HG03064 (cell line): ENCODE measurements around the gene IGLON5.

ENCODE experiments used
- ATAC-seq: cut with Tn5 transposase; IDR thresholded peaks from one replicate; pipeline ENCODE4 v1.9.1; 2021; ENCODE audit warnings: low read depth; ENCODE audit not compliant: unreplicated experiment

Gene IGLON5

DNA sequence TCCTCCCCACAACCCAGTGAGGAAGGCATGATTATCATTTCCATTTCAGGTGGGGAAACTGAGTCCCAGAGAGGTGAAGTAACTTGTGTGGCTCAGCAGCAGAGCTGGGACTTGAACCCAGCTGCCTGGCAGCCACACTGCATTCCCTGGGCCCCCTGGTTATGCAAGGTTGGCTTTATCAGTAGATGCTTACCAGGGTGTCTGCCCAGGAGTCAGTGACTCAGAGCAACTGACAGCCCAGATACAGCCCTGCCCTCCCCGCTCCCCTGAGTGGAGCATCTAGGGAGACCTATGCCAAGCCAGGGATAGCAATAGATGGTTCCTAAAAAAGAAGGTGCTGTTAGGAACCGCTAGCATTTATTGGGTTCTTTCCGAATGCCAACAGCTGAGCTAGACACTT, 5.9 kb downstream of the IGLON5 start:
- ATAC-seq: no peak

DNA sequence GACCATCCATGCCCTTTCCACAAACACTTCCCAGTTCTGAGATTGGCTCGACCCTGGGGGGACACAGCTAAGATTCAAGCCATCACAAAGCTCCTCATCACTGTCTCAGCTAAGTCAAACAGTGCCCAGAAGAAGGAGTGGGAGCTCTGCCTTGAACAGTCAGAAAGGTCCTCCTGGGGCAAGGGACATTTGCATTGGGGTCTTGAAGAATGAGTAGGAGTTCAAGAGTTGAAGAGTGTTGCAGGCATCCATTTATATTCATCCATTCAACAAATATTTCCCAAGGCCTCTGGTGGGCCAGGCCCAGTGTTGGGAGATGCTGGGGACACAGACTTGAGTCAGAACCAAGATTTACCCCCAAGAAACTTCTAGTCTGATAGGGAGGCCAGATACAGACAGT, 6.5 kb downstream of the IGLON5 start:
- ATAC-seq: no peak

DNA sequence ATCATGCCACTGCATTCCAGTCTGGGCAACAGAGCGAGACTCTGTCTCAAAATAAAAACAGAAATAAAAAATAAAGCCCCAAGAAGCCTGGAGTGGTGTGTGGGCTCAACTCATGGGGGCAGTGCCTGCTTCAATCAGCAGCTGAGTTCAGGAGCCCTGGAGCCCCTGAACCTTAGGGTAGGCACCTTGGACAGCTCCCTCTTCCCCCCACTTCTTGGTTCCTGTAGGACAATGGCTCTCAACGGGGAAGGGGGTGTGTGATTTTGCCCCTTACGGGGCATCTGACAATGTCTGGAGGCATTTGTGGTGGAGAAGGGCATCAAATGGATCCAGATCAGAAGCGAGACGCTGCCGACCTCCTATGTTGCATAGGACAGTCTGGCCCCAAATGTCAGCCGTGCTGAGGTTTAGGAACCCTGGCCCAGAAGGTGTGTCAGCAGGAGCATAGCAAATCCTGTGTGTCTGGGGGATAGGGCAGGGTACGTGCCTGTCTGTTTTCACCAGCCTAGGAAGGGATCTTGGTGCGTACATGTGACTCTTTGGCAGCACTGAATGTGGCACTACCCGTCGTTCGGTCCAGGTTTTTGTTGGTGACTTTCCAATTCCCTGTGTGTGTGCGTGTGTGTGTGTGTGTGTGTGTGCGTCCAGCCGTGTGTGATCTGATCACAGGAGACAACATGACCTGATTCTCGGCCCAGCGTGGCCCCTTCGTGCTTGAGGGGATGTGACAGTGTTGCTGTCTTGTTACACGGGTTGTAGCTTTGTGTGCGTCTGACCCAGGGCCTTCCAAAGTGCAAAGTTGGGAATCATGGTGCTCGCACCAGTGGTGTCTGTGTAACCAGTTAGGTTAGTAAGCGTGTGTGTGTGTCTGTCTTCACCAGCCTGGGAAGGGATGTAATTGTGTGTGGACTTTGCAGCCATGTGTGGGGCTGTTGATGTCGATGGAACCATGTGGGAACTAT, 7.5 kb downstream of the IGLON5 start:
- no peak for ATAC-seq

DNA sequence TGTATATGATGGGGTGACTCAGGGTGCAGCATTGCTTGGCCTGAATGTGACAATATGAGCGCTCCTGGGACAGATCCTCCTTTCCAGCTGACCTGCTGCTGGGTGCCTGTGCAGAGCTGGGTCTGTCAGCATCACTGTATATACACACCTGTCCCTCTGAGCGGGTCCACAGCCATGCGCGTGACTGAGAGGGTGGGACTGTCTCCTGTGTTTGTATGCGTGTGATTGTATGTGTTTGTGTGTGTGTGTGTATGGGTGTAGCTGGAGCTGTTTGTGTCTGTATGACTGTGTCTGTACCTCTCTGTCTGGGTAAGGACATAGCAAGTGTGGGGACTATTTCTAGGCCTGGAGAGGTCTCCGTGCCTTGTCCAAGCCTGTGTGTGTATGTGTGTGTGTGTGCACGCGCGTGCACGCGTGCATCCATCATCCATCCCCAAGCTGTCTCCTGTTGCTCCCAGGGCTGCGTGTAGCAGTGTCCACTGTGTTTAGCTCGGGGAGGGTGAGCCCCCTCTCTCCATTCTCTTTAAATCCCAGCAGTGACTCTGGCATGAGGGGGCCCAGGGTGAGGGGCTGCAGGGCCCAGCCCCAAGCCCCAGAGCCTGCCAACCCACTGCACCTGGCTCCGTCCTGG, 8.3 kb downstream of the IGLON5 start:
- ATAC-seq: no peak

DNA sequence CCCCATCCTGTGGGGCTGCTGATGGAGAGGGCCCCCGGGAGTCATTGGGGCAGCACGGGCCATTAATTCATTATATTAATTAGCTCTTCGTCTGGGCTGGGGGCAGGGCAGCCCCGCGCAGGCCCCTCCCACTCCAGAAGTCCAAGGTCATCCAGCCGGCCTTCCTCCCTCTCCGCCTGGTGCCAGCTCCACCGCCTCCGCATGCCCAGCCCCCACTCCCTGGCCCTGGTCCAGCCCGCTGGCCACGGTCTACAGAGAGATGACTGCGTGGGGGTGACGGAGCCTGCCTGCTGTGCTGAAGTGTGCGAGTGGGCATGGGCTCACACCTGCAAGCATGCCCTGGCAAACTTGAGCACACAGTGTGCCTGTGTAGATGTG, 8.8 kb downstream of the IGLON5 start:
- ATAC-seq: no peak

DNA sequence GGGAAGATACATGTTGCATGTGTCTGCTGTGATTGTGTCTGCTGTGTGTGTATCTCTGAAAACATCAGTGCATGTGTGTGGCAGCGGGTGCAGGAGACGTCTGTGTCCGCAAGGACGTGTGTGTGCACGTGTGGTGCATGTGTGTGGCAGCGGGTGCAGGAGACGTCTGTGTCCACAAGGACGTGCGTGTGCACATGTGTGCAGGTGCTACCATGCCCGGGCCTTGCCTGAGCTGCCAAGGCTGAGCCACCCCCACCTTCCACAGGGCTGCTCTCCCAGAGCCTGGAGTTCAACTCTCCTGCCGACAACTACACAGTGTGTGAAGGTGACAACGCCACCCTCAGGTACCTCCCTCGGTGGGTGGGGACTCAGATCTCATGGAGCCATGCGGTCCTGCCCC, 10.4 kb downstream of the IGLON5 start:
- no peak for ATAC-seq

DNA sequence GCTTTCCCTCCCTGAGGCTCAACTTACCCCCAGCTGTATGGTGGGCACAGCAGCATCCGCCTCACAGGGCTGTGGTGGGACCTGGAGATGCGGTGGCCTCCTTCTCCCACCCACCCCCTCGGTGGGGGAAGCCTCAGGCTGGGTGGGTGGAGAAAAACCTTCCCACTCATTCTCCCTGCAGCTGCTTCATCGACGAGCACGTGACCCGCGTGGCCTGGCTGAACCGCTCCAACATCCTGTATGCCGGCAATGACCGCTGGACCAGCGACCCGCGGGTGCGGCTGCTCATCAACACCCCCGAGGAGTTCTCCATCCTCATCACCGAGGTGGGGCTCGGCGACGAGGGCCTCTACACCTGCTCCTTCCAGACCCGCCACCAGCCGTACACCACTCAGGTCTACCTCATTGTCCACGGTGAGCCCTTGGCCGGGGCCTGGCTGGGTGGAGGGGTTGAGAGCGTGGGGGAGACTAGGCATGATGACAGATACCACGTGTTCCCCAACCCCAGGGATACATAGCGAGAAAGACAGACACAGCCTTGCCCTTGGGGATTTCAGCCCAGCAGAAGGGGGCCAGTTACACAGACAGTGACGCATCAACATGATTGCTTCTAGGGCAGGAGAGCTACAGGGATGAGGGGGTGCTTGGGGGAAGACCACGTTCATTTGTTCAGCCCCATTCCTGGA, 12.2 kb downstream of the IGLON5 start:
- ATAC-seq: no peak

DNA sequence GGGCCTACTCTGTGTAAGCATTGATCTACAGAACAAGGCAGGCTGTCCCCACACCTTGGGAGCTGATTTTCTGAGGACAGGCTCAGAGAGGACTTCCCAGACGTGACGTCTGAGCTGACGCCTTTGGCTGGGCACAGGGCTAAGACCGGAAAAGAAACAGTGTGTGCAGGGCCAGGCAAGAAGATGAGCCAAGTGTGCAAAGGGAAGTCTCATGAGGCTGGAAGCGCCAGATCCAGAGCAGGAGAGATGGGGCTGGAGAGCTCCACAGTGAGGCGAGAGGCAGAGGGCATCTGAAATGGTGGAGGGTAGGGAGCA, 12.7 kb downstream of the IGLON5 start:
- ATAC-seq: no peak

DNA sequence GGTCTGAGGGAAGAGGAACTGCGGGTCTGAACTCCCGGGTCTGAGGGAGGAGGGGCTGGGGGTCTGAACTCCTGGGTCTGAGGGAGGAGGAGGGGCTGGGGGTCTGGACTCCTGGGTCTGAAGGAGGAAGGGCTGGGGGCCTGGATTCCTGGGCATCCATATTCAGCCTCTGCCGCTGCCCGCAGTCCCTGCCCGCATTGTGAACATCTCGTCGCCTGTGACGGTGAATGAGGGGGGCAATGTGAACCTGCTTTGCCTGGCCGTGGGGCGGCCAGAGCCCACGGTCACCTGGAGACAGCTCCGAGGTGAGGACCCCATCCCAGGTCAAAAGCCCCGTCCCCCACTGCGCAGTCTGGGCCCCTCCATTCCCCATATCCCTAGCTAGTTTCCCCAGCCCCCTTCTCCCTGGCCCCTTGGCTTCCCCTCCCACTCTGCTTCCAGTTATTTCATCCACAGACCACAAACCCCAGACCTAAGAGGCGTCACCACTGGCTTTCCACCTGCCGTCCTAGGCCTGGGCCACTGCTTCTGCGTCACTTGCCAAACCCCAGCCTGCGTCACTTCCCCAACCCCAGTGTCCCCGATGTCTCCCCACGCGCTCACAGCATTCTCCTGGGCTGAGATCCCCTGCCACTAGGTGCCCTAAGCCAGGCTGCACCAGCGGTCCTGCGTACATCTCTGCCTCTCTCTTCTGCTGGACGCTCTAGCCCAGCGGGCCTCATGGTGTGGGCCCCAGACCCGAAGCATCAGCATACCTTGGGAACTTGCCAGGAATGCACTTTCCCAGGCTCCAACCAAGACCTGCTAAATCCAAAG, 13.9 kb downstream of the IGLON5 start:
- no peak for ATAC-seq

DNA sequence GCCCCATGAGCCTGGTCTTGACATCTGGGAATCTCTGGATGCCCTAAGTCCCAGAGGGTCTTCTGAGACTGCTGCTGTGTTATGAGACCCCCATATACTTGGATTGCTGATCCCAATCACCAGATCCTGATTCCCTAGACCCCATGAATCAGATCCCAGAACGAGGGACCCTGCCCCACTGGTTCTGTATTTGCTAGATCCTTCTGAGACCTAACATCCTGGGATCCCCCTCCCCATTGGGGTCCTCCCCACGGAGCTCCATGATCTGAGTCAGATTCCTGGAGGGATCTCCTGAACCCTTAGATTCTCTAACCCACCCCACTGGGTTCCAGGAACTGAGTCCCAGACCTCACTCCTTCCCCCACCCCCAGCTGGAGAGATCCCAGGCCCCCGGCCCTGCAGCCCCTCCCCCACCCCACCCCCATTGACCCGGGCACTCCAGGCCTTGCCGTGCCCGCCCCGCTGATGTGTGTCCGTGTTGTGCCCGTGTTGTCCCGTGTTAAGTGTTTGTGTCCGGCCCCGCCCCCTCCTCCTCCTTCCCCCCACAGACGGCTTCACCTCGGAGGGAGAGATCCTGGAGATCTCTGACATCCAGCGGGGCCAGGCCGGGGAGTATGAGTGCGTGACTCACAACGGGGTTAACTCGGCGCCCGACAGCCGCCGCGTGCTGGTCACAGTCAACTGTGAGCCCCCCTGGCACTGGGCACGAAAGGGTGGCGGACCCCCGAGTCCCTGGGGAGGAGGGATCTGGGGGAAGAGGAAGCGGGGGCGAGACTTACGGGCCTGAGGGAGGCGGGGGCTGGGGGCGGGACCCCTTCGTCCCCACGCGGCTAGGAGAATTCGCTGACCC, 15.0 kb downstream of the IGLON5 start:
- ATAC-seq: no peak

DNA sequence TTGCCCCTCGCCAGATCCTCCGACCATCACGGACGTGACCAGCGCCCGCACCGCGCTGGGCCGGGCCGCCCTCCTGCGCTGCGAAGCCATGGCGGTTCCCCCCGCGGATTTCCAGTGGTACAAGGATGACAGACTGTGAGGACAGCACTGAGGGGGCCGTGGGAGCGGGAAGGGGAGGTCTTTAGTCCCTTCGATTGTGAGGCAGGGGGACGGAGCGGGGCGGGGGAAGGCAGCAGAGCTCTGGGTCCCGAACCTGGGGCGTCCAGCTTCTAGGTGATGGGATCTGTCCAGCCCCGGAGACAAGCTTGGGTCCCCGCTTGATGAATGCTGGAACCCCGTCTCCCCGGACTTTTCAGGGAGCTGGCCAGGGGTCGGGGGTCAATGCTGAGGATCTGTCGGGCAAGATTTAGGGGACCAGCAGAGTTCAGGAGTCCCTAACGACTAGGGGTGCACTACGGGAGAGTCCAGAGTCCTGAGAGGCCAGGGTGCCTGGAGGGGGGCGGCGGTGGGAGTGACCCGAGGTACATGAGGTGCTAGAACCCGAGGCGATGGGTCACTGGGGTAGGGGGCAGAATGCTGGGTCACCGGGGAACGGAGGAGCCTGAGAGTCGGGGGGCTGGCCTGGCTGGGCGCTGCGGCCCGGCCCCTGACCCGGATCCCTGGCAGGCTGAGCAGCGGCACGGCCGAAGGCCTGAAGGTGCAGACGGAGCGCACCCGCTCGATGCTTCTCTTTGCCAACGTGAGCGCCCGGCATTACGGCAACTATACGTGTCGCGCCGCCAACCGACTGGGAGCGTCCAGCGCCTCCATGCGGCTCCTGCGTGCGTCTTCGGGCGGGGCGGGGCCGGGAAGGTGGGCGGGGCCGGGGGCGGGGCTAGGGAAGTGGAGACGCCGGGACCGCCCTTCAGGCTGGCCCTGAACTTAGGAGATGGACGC, 15.9 kb downstream of the IGLON5 start:
- no peak for ATAC-seq

DNA sequence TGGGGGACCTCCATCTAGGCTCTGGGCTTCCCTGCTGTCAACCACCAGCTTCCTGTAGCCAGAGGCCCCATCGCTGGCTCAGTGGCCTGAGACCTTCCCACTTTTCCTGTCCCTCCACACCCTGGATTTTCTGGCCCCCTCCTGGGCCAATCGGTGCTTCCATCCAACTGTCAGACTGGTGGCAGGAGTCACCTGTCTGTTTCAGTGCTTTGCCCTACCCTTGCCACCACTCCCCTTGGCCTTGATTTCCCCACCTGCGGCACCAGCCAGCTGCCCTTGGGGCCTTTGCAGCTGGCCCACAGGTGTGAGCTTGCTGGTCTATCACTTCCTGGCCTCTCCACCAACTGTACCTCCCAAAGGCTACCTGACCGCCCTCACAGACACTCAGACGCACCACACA, 18.0 kb downstream of the IGLON5 start:
- no peak for ATAC-seq

DNA sequence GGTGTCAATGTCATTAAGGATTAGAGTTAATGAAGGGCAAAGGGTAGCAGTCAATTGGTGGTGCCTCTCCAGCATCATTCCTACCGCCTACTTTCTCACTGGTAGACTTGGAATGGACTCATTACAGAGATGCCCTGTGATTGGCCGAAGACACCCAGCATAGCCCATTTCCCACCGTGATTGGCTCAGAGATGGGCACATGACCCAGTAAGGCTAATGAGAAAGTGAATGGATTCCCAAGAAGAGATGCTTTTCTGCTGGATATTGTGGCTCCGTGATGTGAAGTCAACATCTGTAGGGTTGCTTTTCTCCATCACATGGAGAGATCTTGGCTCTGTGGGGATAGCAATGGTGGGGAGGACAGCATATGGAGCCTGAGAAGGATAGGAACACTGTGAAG, 18.9 kb downstream of the IGLON5 start:
- no peak for ATAC-seq

DNA sequence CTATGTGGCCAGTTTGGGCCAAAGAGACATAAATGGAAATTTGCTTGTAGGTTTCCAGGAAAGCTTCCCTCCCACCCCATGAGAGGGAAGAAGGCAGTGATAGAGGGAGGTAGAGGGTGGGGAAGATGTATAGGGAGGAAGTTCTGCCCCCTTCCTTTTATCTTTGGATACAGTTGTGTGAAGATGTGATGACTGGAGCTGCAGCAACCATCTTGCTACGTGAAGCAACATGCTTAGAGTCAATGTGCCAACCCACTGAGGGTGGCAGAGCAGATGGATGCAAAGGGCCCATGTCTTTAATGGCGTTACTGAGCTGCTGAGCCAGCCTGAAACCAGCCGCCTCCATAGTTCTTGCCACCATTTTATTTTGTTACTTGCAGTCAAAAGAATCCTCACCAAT, 19.7 kb downstream of the IGLON5 start:
- ATAC-seq: no peak

DNA sequence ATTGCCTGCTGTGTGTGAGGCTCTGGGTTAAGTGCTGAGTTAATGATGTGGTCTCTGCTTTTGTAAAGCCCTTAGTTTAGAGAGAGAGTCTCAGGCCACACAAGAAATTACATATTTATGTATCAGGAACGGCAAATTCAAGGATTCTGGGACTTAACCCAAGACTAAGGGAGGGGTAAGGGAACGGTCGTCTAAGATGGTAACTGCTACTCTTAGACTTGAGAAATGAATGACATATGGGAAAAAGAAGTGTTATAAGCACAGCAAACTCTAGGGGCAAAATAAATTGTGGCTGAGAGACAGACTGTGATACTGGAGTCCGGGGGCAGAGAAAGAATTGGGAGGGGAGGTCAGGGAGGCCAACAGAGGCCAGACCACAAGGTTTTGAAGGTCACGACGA, 20.3 kb downstream of the IGLON5 start:
- ATAC-seq: no peak

DNA sequence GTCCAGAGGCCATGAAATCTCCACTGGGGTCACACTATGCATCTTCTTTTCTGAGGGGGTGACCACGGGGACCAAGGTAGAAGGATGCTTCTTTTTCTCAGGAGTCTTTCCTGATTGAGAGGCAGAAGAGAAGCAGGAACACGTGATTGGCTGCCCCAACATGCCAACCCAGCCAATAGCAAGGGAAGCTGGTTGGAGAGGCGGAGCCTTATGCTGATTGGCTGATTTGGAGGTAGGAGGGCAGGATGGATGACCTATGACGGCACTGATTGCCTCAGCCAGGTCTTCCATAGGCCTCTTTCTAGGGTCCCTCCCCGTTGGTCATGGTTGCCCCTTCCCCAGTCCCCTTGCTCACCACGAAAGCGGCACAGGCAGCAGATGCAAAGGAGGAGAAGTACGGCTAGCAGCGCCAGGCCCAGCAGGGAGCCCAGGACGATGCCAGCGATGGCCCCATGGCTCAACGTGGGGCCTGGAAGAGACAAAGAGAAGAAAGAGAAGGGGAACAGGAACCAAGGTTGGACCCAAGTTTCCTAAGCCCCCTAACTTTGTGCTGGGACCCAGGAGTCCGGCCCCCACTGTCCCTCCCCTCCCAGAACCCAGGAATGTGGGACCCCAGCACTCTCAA, 22.5 kb downstream of the IGLON5 start:
- ATAC-seq: no peak

DNA sequence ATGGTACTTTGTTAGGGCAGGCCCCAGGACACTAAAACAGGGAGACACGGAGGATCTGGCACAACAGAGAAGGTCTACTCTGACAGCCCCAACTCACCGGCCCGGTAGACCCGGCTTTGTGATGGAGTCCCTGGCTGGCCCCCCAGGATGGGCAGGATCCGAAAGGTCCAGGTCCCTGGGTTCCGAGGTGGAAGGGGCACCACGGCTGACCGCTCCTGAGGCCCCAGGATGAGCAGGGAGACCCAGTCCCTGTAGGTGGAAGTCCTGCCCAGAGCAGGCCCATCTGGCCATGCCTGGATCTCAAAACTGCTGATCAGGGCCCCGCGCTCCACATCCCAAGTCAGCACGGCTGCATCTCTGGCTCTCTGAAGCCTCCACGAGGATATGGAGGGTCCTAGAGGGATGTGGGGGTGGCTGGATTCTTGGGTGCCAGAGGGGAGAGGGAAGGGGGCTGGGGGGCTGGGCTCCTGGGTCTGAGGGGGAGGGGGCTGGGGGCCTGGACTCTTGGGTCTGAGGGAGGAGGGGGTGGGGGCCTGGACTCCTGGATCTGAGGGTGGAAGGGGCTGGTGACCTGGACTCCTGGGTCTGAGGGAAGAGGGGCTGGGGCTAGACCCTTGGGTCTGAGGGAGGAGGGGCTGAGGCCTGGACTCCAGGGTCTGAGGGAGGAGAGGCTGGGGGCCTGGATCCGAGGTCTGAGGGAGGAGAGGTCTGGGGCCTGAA, 25.9 kb downstream of the IGLON5 start:
- ATAC-seq: no peak
